Type B pancreatic cell (in vitro differentiated cells): ENCODE measurements around the gene SFTPB. TPM values are rescaled to one million over a fixed set of nuclear protein-coding genes. Genes with fewer than 3 reads are reported as not detected.
"Not testable (repeated sequence)": the region's sequence is repeated elsewhere in the genome, so short reads cannot be mapped to it uniquely, and the experiment has no call there.

Source experiments
- DNase-seq: peaks from one replicate; pipeline ENCODE4 v3.0.0; 2021; ENCODE audit warnings: mixed read lengths; ENCODE audit not compliant: unreplicated experiment; ENCODE audit errors: extremely low spot score
- H3K27ac Mint-ChIP-seq: 2 replicates; pipeline ENCODE4 v1.8.0; 2021; ENCODE audit warnings: mild to moderate bottlenecking, mixed read lengths
- H3K27me3 Mint-ChIP-seq: 2 replicates; pipeline ENCODE4 v1.8.0; 2021; ENCODE audit warnings: mixed read lengths
- H3K36me3 Mint-ChIP-seq: 2 replicates; pipeline ENCODE4 v1.8.0; 2021; ENCODE audit warnings: mixed read lengths
- H3K4me1 Mint-ChIP-seq: one replicate; pipeline ENCODE4 v1.8.0; 2021; ENCODE audit warnings: mixed read lengths; ENCODE audit not compliant: unreplicated experiment
- H3K4me3 Mint-ChIP-seq: 2 replicates; pipeline ENCODE4 v1.8.0; 2021; ENCODE audit warnings: mild to moderate bottlenecking, mixed read lengths
- H3K9me3 Mint-ChIP-seq: 2 replicates; pipeline ENCODE4 v1.8.0; 2021; ENCODE audit warnings: mixed read lengths
- total RNA-seq: library from RNA; stranded (reverse); gene quantifications from 2 replicates; pipeline ENCODE4 v1.2.1, GENCODE V29; 2021; ENCODE audit warnings: low replicate concordance
- TF ChIP-seq, protein P1 (sequence below): fragments of 200-600 bp; sonication (generic); conservative IDR thresholded peaks from 2 replicates; pipeline ENCODE4 v1.5.0; 2021; ENCODE audit warnings: antibody characterized with exemption, mild to moderate bottlenecking

Gene SFTPB
- total RNA-seq, 1 donor from 2014 or later: 2.7 TPM

DNA sequence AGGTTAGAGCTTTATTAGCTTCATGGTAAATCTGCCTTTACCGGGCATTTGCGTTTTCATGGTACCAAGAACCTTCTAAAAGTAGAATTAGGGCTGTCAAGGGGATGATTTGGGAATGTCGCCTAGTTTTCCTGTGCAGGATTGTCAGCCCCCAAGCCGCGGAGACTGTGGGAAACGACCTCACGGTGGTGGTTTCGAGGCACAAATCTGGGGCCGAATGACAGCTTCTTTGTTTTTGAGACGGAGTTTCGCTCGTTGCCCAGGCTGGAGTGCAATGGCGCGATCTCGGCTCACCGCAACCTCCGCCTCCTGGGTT lies 52.6 kb downstream of the SFTPB start:
- H3K27me3 Mint-ChIP-seq: no peaks in the 10 kb centered on the region
- TF ChIP-seq, protein P1, sequence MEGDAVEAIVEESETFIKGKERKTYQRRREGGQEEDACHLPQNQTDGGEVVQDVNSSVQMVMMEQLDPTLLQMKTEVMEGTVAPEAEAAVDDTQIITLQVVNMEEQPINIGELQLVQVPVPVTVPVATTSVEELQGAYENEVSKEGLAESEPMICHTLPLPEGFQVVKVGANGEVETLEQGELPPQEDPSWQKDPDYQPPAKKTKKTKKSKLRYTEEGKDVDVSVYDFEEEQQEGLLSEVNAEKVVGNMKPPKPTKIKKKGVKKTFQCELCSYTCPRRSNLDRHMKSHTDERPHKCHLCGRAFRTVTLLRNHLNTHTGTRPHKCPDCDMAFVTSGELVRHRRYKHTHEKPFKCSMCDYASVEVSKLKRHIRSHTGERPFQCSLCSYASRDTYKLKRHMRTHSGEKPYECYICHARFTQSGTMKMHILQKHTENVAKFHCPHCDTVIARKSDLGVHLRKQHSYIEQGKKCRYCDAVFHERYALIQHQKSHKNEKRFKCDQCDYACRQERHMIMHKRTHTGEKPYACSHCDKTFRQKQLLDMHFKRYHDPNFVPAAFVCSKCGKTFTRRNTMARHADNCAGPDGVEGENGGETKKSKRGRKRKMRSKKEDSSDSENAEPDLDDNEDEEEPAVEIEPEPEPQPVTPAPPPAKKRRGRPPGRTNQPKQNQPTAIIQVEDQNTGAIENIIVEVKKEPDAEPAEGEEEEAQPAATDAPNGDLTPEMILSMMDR: no peak
- H3K27ac Mint-ChIP-seq: no peak overlapping the region
- H3K4me3 Mint-ChIP-seq: no peak overlapping the region
- peaks cover 6% of the 10 kb centered on the region for H3K36me3 Mint-ChIP-seq
- no peak for DNase-seq
- H3K9me3 Mint-ChIP-seq: no peaks in the 10 kb centered on the region
- peaks cover 11% of the 10 kb centered on the region for H3K4me1 Mint-ChIP-seq

DNA sequence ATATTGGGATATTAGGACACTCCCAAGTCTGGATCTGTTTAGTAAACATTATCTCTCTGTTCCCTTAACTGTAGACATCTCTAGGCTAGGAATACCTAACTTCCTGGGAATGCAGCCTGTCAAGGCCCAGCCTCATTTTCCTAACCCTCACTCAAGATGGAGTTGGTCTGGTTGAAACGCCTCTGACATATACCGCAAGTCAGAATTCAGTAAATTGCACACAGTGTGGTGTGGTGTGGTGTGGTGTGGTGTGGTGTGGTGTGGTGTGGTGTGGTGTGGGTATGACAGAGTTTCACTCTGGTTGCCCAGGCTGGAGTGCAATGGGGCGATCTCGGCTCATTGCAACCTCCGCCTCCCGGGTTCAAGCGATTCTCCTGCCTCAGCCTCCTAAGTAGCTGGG lies 53.2 kb downstream of the SFTPB start:
- not testable (repeated sequence) for H3K9me3 Mint-ChIP-seq, H3K36me3 Mint-ChIP-seq, DNase-seq, H3K27ac Mint-ChIP-seq, H3K27me3 Mint-ChIP-seq
- Mint-ChIP-seq H3K4me1 (peaks cover 11% of the 10 kb centered on the region), H3K4me3 (peak overlapping the region; percentile 67)

DNA sequence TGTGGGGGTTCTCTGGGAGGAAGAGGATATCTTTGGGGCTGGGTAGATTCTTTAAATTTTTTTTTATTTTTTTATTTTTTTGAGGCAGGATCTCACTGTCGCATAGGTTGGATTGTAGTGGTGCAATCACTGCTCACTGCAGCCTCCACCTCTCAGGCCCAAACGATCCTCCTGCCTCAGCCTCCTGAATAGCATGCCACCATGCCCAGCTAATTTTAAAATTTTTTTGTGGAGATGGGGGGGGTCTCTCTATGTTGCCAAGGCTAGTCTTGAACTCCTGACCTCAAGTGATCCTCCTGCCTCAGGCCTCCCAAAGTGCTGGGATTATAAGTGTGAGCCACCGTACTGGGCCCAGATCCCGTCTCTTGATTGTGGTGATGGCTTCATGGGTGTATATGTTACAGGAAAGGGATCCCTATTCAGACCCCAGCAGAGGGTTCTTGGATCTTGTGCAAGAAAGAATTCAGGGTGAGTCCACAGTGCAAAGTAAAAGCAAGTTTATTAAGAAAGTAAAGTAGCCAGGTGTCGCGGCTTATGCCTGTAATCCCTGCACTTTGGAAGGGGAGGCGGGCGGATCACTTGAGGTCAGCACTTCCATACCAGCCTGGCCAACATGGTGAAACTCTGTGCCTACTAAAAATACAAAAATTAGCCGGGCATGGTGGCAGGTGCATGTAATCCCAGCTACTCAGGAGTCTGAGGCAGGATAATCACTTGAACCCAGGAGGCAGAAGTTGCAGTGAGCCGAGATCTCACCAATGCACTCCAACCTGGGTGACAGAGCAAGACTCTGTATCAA lies 54.1 kb downstream of the SFTPB start:
- no peak for DNase-seq
- Mint-ChIP-seq H3K4me1 (peaks cover 6% of the 10 kb centered on the region), H3K27ac (peak overlapping the region; percentile 50), H3K9me3 (no peaks in the 10 kb centered on the region), H3K27me3 (no peaks in the 10 kb centered on the region), H3K4me3 (peak overlapping the region; percentile 60), H3K36me3 (peaks cover 6% of the 10 kb centered on the region)
- TF ChIP-seq, protein P1: no peak

DNA sequence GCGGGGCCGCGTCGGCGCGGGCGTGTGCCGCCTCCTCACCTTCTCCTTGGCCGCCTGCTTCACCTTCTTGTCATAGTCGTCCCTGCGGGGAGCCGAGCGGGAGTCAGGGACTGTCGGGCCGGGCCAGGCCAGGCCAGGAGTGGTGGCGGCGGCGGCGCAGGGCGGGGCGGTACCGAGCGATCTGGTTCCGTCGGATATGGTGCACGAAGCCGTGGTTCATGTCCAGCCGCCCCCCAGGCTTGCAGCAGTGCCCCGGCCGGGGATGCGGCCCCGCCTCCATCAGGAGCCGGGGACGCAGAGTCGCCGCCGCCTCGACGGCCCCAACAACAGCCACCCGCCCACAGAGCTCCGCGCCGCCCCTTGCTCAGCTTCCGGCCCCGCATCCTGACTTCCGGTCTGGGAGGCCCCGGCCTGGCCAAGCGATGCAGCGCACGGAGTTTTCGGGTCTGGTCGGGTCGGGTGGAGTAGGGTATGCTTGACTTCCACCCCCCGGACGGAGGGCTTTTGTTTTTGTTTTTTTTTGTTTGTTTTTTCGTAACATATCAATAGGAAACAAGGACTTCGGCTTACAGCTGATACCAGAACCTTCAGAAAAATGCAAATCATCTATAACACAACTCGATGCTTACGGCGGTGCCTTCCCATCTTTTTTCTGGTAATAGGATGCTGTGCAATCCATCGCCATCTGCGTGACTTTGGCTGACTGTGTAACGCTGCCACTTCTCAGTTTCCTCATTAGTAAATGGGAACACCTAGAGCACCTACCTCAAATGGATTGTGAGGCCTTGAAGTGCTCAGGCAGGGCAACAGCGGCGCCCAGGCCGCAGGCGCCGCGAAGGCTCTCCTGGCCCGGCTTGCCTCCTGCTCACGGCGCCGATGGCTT lies 56.1 kb downstream of the SFTPB start, which contains the start of gene C2orf68:
C2orf68 (minus strand) TSS at position 362 of the 883 bp plus-strand sequence; CDS start at position 280, 82 bp downstream.
- H3K4me3 Mint-ChIP-seq: peak within 1 kb of the TSS; percentile 96
- H3K4me1 Mint-ChIP-seq: no peaks in the 10 kb centered on the region
- no peaks in the 10 kb centered on the region for H3K9me3 Mint-ChIP-seq
- H3K36me3 Mint-ChIP-seq: peaks cover 11% of the 10 kb centered on the region
- no peaks in the 10 kb centered on the region for H3K27me3 Mint-ChIP-seq
- DNase-seq: peak; percentile 91
- H3K27ac Mint-ChIP-seq: peak within 1 kb of the TSS; percentile 89
- TF ChIP-seq, protein P1: no peak

DNA sequence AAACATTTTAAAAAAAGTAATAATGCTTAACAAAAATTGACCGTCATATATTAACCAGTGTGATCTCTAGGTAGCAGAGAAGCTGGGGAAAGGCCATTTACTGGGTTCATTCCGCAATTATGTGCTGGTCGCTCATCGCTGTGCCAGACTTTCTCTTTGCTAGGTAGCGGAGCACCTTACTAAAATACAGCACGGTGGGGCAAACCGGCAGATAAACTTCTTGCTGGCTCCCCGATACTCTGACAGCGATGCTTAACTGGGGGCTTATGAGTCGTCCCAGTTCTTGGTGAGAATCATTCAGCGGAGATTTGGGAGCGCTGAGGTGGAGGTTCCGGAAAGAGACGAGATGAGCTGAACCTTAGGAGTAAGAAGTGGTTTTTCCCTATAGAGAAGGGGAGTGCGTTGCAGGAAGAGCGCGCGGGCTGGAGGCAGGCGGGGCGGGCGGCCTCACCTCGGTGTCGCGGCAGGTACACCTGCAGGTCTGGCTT lies 56.7 kb downstream of the SFTPB start:
- Mint-ChIP-seq H3K9me3 (no peaks in the 10 kb centered on the region), H3K36me3 (peaks cover 11% of the 10 kb centered on the region), H3K4me1 (peaks cover under 1% of the 10 kb centered on the region), H3K27me3 (no peaks in the 10 kb centered on the region), H3K4me3 (peak overlapping the region; percentile 96), H3K27ac (peak overlapping the region; percentile 89)
- TF ChIP-seq, protein P1: no peak
- DNase-seq: no peak

Other genes starting within 250 kb of the SFTPB start
- 0.97 TPM in 1 of 2 replicates, not detected in the other for gene SH2D6, start 249.5 kb downstream of the SFTPB start, total RNA-seq
- gene MAT2A, start 129.0 kb downstream of the SFTPB start, total RNA-seq: 209 and 403 TPM in 2 replicates
- gene GGCX, start 106.7 kb downstream of the SFTPB start, total RNA-seq: 62.6 and 76.2 TPM in 2 replicates
- gene VAMP8, start 90.6 kb downstream of the SFTPB start, total RNA-seq: 62.8 and 157 TPM in 2 replicates
- gene VAMP5, start 83.8 kb downstream of the SFTPB start, total RNA-seq: 3.4 and 4.4 TPM in 2 replicates
- 70.2 and 78.8 TPM in 2 replicates for gene RNF181, start 72.5 kb downstream of the SFTPB start, total RNA-seq
- 16.7 and 19.8 TPM in 2 replicates for gene TMEM150A, start 65.5 kb downstream of the SFTPB start, total RNA-seq
- gene C2orf68, start 56.1 kb downstream of the SFTPB start, total RNA-seq: 58.8 and 66.6 TPM in 2 replicates
- 43.3 and 62.5 TPM in 2 replicates for gene USP39, start 52.0 kb downstream of the SFTPB start, total RNA-seq
- gene GNLY, start 26.2 kb upstream of the SFTPB start, total RNA-seq: not detected in 2 replicates
- gene ATOH8, start 85.8 kb upstream of the SFTPB start, total RNA-seq: 1.8 and 13.7 TPM in 2 replicates
- 12.9 and 16.7 TPM in 2 replicates for gene ST3GAL5, start 220.8 kb upstream of the SFTPB start, total RNA-seq